OCI-LY7 (cell line): Measurements from ENCODE around the gene LCE2C. TPM values are rescaled to one million over a fixed set of nuclear protein-coding genes. Genes with fewer than 3 reads are reported as not detected.
"Not testable (repeated sequence)": the region's sequence is repeated elsewhere in the genome, so short reads cannot be mapped to it uniquely, and the experiment has no call there.

ENCODE experiments used
- Bru-seq: library from RNA; stranded (reverse); fragments of 400-500 nt; gene quantifications from one replicate; lab custom pipeline; 2021; lab: Mats Ljungman, UMichigan
- BruChase-seq, 2 experiments: library from RNA; stranded (reverse); fragments of 400-500 nt; gene quantifications; one replicate each; lab custom pipeline; 2021; lab: Mats Ljungman, UMichigan
- BruUV-seq: library from RNA; stranded (reverse); fragments of 400-500 nt; replicated peaks from 2 replicates; lab custom pipeline; 2021; lab: Mats Ljungman, UMichigan
- CTCF ChIA-PET: fragments of 300-600 bp; sonication (Branson Sonifier 250); formaldehyde crosslinking; loops from one replicate; lab custom pipeline; 2022; ENCODE audit warnings: antibody characterized with exemption; ENCODE audit not compliant: unreplicated experiment; lab: Charles Lee
- POLR2A ChIA-PET: fragments of 300-600 bp; sonication (Branson Sonifier 250); formaldehyde crosslinking; loops from one replicate; lab custom pipeline; 2022; ENCODE audit warnings: antibody characterized with exemption; lab: Charles Lee
- DNase-seq: peaks from one replicate; pipeline ENCODE4 v3.0.0-alpha.2; 2015; ENCODE audit warnings: low spot score
- H2AFZ ChIP-seq: fragments of 200-600 bp; sonication (generic), shearing (Covaris generic); 2 replicates; pipeline ENCODE4 v1.6.1; 2014; ENCODE audit warnings: mild to moderate bottlenecking, antibody characterized with exemption, low read length, moderate library complexity
- H3K27ac ChIP-seq: fragments of 200-600 bp; sonication (generic); 2 replicates; pipeline ENCODE4 v1.5.1; 2014; ENCODE audit warnings: mixed run types, low read depth, mild to moderate bottlenecking, moderate library complexity, low read length, inconsistent platforms; ENCODE audit not compliant: poor library complexity, severe bottlenecking
- H3K36me3 ChIP-seq: fragments of 200-600 bp; sonication (generic); 2 replicates; pipeline ENCODE4 v1.6.1; 2014; ENCODE audit warnings: mild to moderate bottlenecking, antibody characterized with exemption, low read length, moderate library complexity, mixed read lengths; ENCODE audit not compliant: insufficient read depth
- H3K4me1 ChIP-seq: fragments of 200-600 bp; sonication (generic); 2 replicates; pipeline ENCODE4 v1.5.1; 2014; ENCODE audit warnings: mild to moderate bottlenecking, low read length; ENCODE audit not compliant: insufficient read depth, poor library complexity, severe bottlenecking
- H3K4me2 ChIP-seq: fragments of 200-600 bp; sonication (generic); 2 replicates; pipeline ENCODE4 v1.6.1; 2014; ENCODE audit warnings: mild to moderate bottlenecking, low read length
- H3K4me3 ChIP-seq: fragments of 200-600 bp; sonication (generic); 2 replicates; pipeline ENCODE4 v1.5.1; 2014; ENCODE audit warnings: mild to moderate bottlenecking, low read depth, low read length; ENCODE audit not compliant: poor library complexity, severe bottlenecking
- H3K79me2 ChIP-seq: fragments of 200-600 bp; sonication (generic); 2 replicates; pipeline ENCODE4 v1.6.1; 2016; ENCODE audit warnings: low read depth, mild to moderate bottlenecking, low read length, moderate library complexity, mixed read lengths; ENCODE audit not compliant: insufficient read depth
- H3K9me2 ChIP-seq: fragments of 200-600 bp; sonication (generic); 2 replicates; pipeline ENCODE4 v1.6.1; 2016; ENCODE audit warnings: mild to moderate bottlenecking, low read length, mixed read lengths; ENCODE audit not compliant: insufficient read depth
- H3K9me3 ChIP-seq: fragments of 200-600 bp; sonication (generic); 2 replicates; pipeline ENCODE4 v1.6.1; 2014; ENCODE audit warnings: mild to moderate bottlenecking, mixed run types, low read length, mixed read lengths
- H4K20me1 ChIP-seq: fragments of 200-600 bp; sonication (generic); 2 replicates; pipeline ENCODE4 v1.6.1; 2014; ENCODE audit warnings: mild to moderate bottlenecking, antibody characterized with exemption, low read length, moderate library complexity, mixed read lengths; ENCODE audit not compliant: insufficient read depth
- EZH2phosphoT487 ChIP-seq: fragments of 200-600 bp; sonication (generic); IDR thresholded peaks from 2 replicates; pipeline ENCODE4 v1.6.1; 2018; ENCODE audit warnings: low read depth, borderline replicate concordance, mild to moderate bottlenecking, mixed run types, antibody characterized with exemption, low read length, moderate library complexity, mixed read lengths
- intact Hi-C: fragments of 100-400 bp; cut with micrococcal nuclease; formaldehyde crosslinking; loops from one replicate; pipeline ENCODE4 v1.10.0; 2022; ENCODE audit not compliant: unreplicated experiment
- long read RNA-seq: library from polyadenylated mRNA; stranded (forward); transcript quantifications from one replicate; pipeline ENCODE4 v2.0.0, GENCODE V29; 2022
- total RNA-seq, 2 experiments: library from RNA; depleted of rRNA in 1 of 2; stranded (reverse); fragments of >200 nt in 1 of 2; shearing (Covaris generic) in 1 of 2; gene quantifications; 2 replicates each; pipeline ENCODE4 v1.2.3, GENCODE V29; 2014 to 2022
- TF ChIP-seq, protein P1 (sequence below): fragments of 200-600 bp; sonication (generic); conservative IDR thresholded peaks from 2 replicates; pipeline ENCODE4 v1.5.1; 2014; ENCODE audit warnings: mild to moderate bottlenecking, antibody characterized with exemption, low read length, moderate library complexity, mixed read lengths

The LCE2C gene, protein sequence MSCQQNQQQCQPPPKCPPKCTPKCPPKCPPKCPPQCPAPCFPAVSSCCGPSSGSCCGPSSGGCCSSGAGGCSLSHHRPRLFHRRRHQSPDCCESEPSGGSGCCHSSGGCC
- not detected in 2 replicates for total RNA-seq (2014; rRNA removed; shearing (Covaris generic))
- not detected in 2 replicates for total RNA-seq (2022)
- Bru-seq, nascent RNA: not detected
- BruChase-seq, experiment 1, labeled RNA remaining after a 6-hour chase: not detected
- BruChase-seq, experiment 2, labeled RNA remaining after a 2-hour chase: not detected
- long read RNA-seq: 0 reads

DNA sequence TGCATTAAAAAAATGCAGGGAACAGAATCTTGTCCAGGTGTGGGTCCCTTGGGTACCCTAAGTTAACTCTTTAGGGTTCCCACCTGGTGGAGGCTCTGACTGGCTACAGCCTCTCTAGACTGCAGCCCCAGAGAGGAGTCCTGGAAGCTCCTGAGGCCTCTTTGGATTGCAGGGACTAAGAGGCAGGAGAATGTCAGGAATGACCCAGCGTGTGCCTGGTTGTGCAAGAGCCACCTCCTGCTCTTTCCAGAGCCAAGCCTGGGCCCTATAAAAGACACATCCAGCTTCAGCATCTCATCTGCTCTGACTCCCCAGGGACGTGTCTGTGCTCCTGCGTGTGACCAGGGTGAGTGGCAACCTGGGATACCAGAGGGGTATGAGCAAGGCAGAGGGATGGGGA lies at the start of gene LCE2C:
LCE2C (plus strand) TSS at position 297 of the 400 bp plus-strand sequence. CDS start 737 bp downstream, outside the sequence.
- H3K27ac ChIP-seq, DNase-seq, H3K9me2 ChIP-seq, CTCF ChIA-PET, H4K20me1 ChIP-seq, H3K9me3 ChIP-seq, H3K36me3 ChIP-seq, H3K4me2 ChIP-seq, H3K4me1 ChIP-seq, H3K4me3 ChIP-seq, intact Hi-C loops, H2AFZ ChIP-seq, POLR2A ChIA-PET, BruUV-seq, H3K79me2 ChIP-seq: not testable (repeated sequence)

DNA sequence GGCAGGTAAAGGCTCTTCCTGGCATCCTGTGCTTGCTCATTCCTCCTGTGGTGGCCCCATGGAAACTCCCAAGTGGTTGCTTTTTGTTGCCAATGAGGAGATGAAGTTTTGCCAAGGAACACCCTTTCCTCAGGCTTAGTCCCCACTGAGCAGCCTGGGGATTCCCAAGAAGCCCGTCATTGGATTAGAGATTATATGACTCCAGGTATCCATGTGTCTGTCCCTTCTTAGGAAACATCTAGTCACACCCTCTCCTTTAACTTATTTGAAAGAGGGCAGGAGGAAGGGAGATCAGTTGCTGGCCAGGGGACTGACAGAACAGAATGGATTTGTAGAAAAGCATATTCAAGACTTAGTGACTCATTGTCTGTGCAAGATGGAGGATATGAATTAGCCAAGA lies 48.3 kb upstream of the LCE2C start:
- Histone ChIP-seq H4K20me1 (no peaks in the 10 kb centered on the region), H3K79me2 (no peaks in the 10 kb centered on the region), H3K4me2 (no peak overlapping the region), H3K4me3 (no peak overlapping the region), H2AFZ (no peak overlapping the region), H3K9me2 (no peaks in the 10 kb centered on the region), H3K4me1 (no peaks in the 10 kb centered on the region), H3K36me3 (no peaks in the 10 kb centered on the region), H3K27ac (no peak overlapping the region), H3K9me3 (no peaks in the 10 kb centered on the region)
- ChIA-PET CTCF (no interaction called here), POLR2A (no interaction called here)
- intact Hi-C loops: no loop called here
- DNase-seq: no peak
- TF ChIP-seq EZH2phosphoT487: no peak
- TF ChIP-seq, protein P1, sequence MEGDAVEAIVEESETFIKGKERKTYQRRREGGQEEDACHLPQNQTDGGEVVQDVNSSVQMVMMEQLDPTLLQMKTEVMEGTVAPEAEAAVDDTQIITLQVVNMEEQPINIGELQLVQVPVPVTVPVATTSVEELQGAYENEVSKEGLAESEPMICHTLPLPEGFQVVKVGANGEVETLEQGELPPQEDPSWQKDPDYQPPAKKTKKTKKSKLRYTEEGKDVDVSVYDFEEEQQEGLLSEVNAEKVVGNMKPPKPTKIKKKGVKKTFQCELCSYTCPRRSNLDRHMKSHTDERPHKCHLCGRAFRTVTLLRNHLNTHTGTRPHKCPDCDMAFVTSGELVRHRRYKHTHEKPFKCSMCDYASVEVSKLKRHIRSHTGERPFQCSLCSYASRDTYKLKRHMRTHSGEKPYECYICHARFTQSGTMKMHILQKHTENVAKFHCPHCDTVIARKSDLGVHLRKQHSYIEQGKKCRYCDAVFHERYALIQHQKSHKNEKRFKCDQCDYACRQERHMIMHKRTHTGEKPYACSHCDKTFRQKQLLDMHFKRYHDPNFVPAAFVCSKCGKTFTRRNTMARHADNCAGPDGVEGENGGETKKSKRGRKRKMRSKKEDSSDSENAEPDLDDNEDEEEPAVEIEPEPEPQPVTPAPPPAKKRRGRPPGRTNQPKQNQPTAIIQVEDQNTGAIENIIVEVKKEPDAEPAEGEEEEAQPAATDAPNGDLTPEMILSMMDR: no peak
- BruUV-seq: no TSS peak

DNA sequence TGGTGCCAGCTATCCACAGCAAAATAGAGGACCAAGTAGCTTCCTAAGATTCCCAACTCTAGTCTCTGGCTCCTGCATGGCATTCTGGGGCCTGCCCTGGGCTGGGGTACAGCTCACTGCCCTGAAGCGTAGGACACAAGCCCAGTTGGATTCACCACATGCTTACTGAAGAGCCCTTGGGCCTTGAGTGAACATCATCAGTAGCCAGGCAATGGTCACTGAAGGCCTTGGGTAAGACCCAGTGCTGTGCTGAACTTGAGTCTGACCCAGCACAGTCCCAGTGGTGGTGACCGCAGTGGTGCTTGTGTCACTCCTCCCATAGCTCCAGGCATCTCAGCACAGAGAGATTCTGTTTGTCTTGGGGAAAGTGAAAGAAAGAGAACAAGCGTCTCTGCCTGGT lies 44.5 kb upstream of the LCE2C start:
- no peaks in the 10 kb centered on the region for H3K9me2 ChIP-seq
- H3K79me2 ChIP-seq: no peaks in the 10 kb centered on the region
- no peak overlapping the region for H3K4me3 ChIP-seq
- H2AFZ ChIP-seq: no peak overlapping the region
- POLR2A ChIA-PET: no interaction called here
- BruUV-seq: no TSS peak
- H3K4me2 ChIP-seq: no peak overlapping the region
- no peak for DNase-seq
- no peaks in the 10 kb centered on the region for H4K20me1 ChIP-seq
- TF ChIP-seq, protein P1: no peak
- no peak for TF ChIP-seq EZH2phosphoT487
- H3K36me3 ChIP-seq: no peaks in the 10 kb centered on the region
- H3K9me3 ChIP-seq: no peaks in the 10 kb centered on the region
- H3K27ac ChIP-seq: no peak overlapping the region
- intact Hi-C loops: no loop called here
- CTCF ChIA-PET: no interaction called here
- H3K4me1 ChIP-seq: no peaks in the 10 kb centered on the region
